GM12875 (cell line): Measurements from ENCODE around the gene RASSF6.
A peak's percentile ranks its signal among the peaks of the same experiment; 100 is the strongest.
"Not testable (repeated sequence)": the region's sequence is repeated elsewhere in the genome, so short reads cannot be mapped to it uniquely, and the experiment has no call there.

ENCODE experiments used
- H3K4me3 ChIP-seq: one replicate; pipeline ENCODE4 v1.5.1; 2011; ENCODE audit warnings: low read depth, low read length, control low read depth
- TF ChIP-seq, protein P1 (sequence below): IDR thresholded peaks from 2 replicates; pipeline ENCODE4 v1.5.1; 2011; ENCODE audit warnings: low read depth, mild to moderate bottlenecking, control low read depth, inconsistent platforms, low read length, moderate library complexity, borderline replicate concordance; ENCODE audit not compliant: insufficient read depth

The RASSF6 gene

DNA sequence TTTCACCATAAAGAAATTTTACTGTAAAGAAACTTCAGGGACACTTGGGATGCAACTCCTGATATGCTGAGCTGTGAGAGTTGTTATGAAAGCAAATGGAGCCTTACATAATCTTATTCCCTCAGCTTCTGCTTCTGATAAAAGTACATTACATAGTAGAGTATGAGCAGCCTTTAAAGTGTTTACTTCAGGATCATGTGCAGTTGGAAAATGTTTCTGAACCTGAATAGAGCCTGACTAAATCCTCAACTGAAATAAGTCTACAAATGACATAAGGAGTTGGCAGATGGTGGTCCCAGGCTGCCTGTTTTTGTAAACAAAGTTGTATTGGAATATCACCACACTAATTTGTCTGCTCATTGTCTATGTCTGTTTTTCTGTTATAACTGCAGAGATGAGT lies 19.3 kb downstream of the RASSF6 start:
- no peak overlapping the region for H3K4me3 ChIP-seq
- TF ChIP-seq, protein P1, sequence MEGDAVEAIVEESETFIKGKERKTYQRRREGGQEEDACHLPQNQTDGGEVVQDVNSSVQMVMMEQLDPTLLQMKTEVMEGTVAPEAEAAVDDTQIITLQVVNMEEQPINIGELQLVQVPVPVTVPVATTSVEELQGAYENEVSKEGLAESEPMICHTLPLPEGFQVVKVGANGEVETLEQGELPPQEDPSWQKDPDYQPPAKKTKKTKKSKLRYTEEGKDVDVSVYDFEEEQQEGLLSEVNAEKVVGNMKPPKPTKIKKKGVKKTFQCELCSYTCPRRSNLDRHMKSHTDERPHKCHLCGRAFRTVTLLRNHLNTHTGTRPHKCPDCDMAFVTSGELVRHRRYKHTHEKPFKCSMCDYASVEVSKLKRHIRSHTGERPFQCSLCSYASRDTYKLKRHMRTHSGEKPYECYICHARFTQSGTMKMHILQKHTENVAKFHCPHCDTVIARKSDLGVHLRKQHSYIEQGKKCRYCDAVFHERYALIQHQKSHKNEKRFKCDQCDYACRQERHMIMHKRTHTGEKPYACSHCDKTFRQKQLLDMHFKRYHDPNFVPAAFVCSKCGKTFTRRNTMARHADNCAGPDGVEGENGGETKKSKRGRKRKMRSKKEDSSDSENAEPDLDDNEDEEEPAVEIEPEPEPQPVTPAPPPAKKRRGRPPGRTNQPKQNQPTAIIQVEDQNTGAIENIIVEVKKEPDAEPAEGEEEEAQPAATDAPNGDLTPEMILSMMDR: no peak

DNA sequence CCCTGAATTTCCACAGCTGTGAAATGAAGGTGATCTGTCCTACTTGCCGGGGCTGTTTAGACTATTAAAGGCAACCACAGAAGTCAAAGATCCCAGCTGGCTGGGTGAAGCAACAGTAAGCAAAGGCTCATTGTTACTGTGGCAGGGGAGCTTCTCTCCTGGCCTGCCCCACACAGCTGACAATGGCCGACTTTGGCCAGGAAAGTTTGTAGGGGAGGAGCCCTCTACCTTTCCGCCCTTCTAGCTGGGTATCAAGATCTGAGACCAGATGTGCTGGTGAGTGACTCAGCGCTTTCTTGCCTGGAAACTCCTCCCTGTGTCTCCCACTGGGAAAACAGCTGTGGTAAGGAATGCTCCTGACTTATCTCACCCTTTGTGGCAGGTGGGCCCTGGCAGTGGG lies 21.1 kb downstream of the RASSF6 start:
- no peak overlapping the region for H3K4me3 ChIP-seq
- TF ChIP-seq, protein P1: no peak

DNA sequence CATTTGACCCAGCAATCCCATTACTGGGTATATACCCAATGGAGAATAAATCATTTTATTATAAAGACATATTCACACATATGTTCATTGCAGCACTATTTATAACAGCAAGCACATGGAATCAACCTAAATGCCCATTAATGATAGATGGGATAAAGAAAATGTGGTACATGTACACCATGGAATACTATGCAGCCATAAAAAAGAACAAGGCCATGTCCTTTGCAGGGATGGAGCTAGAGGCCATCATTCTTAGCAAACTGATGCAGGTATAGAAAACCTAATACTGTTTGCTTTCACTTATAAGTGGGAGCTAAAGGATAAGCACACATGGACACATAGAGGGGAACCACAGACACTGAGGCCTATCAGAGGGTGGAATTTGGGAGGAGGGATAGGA lies 22.6 kb downstream of the RASSF6 start:
- TF ChIP-seq, protein P1: no peak
- no peak overlapping the region for H3K4me3 ChIP-seq

DNA sequence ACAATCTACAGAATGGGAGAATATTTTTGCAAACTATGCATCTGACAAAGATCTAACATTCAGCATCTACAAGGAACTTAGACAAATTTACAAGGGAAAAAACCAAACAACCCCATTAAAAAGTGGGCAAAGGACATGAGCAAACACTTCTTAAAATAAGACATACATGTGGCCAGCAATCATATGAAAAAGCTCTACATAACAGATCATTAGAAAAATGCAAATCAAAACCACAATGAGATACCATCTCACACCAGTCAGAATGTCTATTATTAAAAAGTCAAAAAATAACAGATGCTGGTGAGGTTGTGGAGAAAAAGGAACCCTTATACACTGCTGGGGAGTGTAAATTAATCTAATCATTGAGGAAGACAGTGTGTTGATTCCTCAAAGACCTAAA lies 23.1 kb downstream of the RASSF6 start:
- H3K4me3 ChIP-seq: not testable (repeated sequence)

DNA sequence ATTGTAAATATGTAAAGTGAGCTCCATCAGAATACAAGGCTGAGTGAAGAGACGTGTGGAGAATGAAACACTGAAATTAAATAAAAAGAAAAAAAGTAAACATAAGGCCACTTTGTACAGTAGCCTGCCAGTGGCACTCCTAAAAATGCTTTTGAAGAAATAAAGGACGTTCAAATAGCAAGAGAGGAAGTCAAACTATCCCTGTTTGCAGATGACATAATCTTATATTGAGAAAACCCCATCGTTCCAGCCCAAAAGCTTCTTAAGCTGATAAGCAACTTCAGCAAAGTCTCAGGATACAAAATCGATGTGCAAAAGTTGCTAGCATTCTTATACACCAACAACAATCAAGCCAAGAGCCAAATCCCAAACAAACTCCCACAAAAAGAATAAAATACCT lies 24.2 kb downstream of the RASSF6 start:
- no peak overlapping the region for H3K4me3 ChIP-seq
- TF ChIP-seq, protein P1: no peak

DNA sequence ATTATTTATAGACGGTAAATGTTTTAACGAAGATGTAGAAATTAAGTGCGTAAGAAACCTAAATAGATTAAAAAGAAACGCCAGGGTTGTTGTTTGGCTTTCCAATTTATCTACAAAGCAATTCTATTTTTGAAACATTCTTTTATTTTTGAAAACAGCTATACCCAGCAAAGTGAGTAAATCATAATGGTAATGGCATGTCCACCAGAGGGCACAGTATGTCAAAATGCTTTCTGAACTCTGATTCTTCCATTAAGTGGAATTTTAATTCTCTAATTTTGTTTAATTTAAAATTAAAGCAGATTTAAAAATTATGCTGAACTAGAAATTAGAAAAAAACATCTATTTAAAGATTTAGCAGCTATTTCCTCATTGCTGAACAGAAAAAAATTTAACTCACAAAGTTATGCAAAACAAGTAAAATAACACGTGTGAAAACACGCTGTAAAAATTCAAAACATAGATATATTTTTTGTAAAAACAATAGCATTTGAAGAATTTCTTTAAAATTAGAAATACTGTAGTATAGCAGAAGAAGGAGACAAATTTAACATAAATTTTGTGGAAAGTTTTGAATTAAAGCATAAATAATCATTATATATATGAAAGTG lies 26.5 kb downstream of the RASSF6 start:
- TF ChIP-seq, protein P1: peak; percentile 30; the same call in 1 of the 2 replicates
- no peak overlapping the region for H3K4me3 ChIP-seq

DNA sequence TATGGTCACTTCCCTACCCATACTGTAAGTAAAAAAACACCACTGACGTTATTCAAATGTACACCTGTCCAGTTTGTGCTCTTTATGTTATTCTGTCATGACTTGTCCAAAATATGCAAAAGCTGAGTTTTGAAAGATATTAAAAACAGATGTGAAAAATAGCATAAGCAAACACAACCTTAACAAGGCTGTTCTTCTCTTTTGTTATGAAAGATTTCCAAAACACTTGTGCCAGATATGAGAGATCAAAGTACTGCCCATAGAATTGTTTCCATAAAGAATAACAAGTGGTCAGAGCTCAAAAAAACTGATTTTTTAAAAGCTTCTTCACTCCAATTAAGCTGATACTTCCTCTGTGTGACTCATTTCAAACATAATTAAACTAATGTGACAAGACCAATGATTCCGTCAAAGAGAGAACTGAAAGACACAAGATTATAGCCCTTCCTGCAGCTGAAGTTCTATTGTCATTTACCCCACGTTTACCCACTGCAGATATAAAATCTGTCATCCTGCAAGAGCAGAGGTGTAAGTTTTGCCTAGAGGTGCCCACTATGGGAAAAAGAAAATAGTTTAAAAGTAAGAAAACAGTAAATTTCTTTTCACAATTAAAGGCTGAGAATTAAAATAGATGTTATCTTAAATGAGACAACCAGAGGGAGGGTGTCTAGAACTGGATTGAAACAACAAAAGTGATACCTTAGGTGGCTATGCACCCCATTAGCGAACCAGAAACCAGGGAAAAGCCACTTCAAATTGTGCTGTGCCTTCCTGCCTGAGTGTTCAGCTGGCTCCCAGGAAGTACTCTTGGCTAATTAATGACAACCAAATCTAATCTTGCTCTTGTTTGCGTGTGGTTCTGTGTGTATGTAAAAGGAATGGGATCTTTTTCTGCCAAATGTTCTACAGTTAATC lies 30.1 kb downstream of the RASSF6 start:
- no peak overlapping the region for H3K4me3 ChIP-seq
- TF ChIP-seq, protein P1: no peak
